H1 (cell line): ENCODE results near the gene SMAD7. TPM values are rescaled to one million over a fixed set of nuclear protein-coding genes. Genes with fewer than 3 reads are reported as not detected.

Source experiments
- CTCF ChIA-PET: fragments of 300-600 bp; sonication (Branson Sonifier 250); formaldehyde crosslinking; loops from one replicate; lab custom pipeline; 2021; ENCODE audit not compliant: partially characterized antibody; lab: Charles Lee
- POLR2A ChIA-PET: fragments of 300-600 bp; sonication (Branson Sonifier 250); formaldehyde crosslinking; loops from one replicate; lab custom pipeline; 2021; ENCODE audit warnings: inconsistent platforms; ENCODE audit not compliant: partially characterized antibody; lab: Charles Lee
- DNase-seq, 2 experiments: peaks; one replicate each; pipeline versions ENCODE4 v3.0.0 to v3.0.0-alpha.2; 2010 to 2022; ENCODE audit warnings: low spot score in 2 of 2, low read depth in 1 of 2, mixed read lengths in 1 of 2
- FAIRE-seq: peaks from 2 replicates; lab custom pipeline; 2011; peaks lifted over from hg19 to GRCh38; lab: Jason Lieb, UNC
- H2AFZ ChIP-seq: 2 replicates; pipeline ENCODE4 v1.8.1; 2012; ENCODE audit warnings: low read length, inconsistent platforms
- H2AK5ac ChIP-seq: 2 replicates; pipeline ENCODE4 v1.6.1; 2013; ENCODE audit warnings: low read depth, low read length
- H2BK120ac ChIP-seq: replicated peaks from 2 replicates; pipeline ENCODE3; 2013; ENCODE audit warnings: low read depth, low read length, inconsistent platforms
- H2BK12ac ChIP-seq: 2 replicates; pipeline ENCODE4 v1.6.1; 2013; ENCODE audit warnings: low read depth, low read length
- H2BK15ac ChIP-seq: 2 replicates; pipeline ENCODE4 v1.6.1; 2013; ENCODE audit warnings: low read length
- H2BK20ac ChIP-seq: 2 replicates; pipeline ENCODE4 v1.6.1; 2013; ENCODE audit warnings: low read length
- H2BK5ac ChIP-seq: 2 replicates; pipeline ENCODE4 v1.6.1; 2013; ENCODE audit warnings: low read depth, low read length
- H3K14ac ChIP-seq: 2 replicates; pipeline ENCODE4 v1.6.1; 2013; ENCODE audit warnings: inconsistent platforms; ENCODE audit not compliant: insufficient read length
- H3K18ac ChIP-seq: 2 replicates; pipeline ENCODE4 v1.6.1; 2013; ENCODE audit warnings: low read length; ENCODE audit errors: extremely low read depth
- H3K23ac ChIP-seq: 2 replicates; pipeline ENCODE4 v1.6.1; 2013; ENCODE audit warnings: inconsistent platforms; ENCODE audit not compliant: insufficient read length
- H3K23me2 ChIP-seq: 2 replicates; pipeline ENCODE4 v1.6.1; 2013; ENCODE audit warnings: low read depth, low read length
- H3K27ac ChIP-seq: 2 replicates; pipeline ENCODE4 v1.6.1; 2011; ENCODE audit warnings: low read depth, low read length, inconsistent platforms
- H3K27me3 ChIP-seq, 4 experiments: replicated peaks in 1 of 4; 1 replicate in 1 of 4; 2 replicates in 3 of 4; pipeline versions ENCODE4 v1.6.1 to v1.8.1; 2011 to 2013; ENCODE audit warnings: low read length in 3 of 4, mild to moderate bottlenecking in 3 of 4, inconsistent platforms in 2 of 4, mixed read lengths in 2 of 4, moderate library complexity in 1 of 4; ENCODE audit not compliant: control insufficient read depth in 3 of 4, insufficient read depth in 3 of 4; ENCODE audit errors: extremely low read depth in 1 of 4
- H3K36me3 ChIP-seq, 4 experiments: 2 replicates each; pipeline versions ENCODE4 v1.6.1 to v1.8.1; 2011 to 2013; ENCODE audit warnings: mild to moderate bottlenecking in 4 of 4, low read length in 3 of 4, moderate library complexity in 2 of 4, control low read depth in 1 of 4, inconsistent platforms in 1 of 4; ENCODE audit not compliant: insufficient read depth in 4 of 4, control insufficient read depth in 2 of 4
- H3K4ac ChIP-seq: replicated peaks from 2 replicates; pipeline ENCODE3; 2013; ENCODE audit warnings: low read length, low read depth, mixed read lengths, inconsistent platforms; ENCODE audit not compliant: insufficient read length
- H3K4me1 ChIP-seq, 4 experiments: replicated peaks in 1 of 4; 1 replicate in 1 of 4; 2 replicates in 3 of 4; pipeline versions ENCODE4 v1.6.1 to v1.8.1; 2011 to 2013; ENCODE audit warnings: low read length in 3 of 4, inconsistent platforms in 2 of 4, mixed read lengths in 1 of 4; ENCODE audit not compliant: insufficient read depth in 4 of 4, control insufficient read depth in 3 of 4
- H3K4me2 ChIP-seq, 2 experiments: 2 replicates each; pipeline versions ENCODE4 v1.6.1 to v1.8.1; 2011 to 2013; ENCODE audit warnings: low read depth in 2 of 2, low read length in 2 of 2, control low read depth in 1 of 2, inconsistent platforms in 1 of 2, mild to moderate bottlenecking in 1 of 2; ENCODE audit not compliant: insufficient read depth in 1 of 2
- H3K4me3 ChIP-seq, 4 experiments: fragments of 200-600, 300-600 bp in 1 of 4; sonication (generic), shearing (Covaris generic), sonication (Bioruptor Twin) in 1 of 4; 2 replicates each; pipeline versions ENCODE4 v1.5.1 to v1.8.1; 2011 to 2016; ENCODE audit warnings: low read length in 4 of 4, low read depth in 3 of 4, control low read depth in 2 of 4, inconsistent platforms in 2 of 4, mild to moderate bottlenecking in 2 of 4, mixed read lengths in 1 of 4, moderate library complexity in 1 of 4; ENCODE audit not compliant: insufficient read depth in 2 of 4; ENCODE audit errors: extremely low read depth in 1 of 4
- H3K56ac ChIP-seq: replicated peaks from 2 replicates; pipeline ENCODE3; 2013; ENCODE audit warnings: low read depth, mild to moderate bottlenecking, mixed read lengths, low read length, inconsistent platforms; ENCODE audit not compliant: insufficient read length
- H3K79me1 ChIP-seq: 2 replicates; pipeline ENCODE4 v1.6.1; 2013; ENCODE audit warnings: low read depth, low read length, control low read depth
- H3K79me2 ChIP-seq, 2 experiments: 2 replicates each; pipeline versions ENCODE4 v1.6.1 to v1.8.1; 2012 to 2013; ENCODE audit warnings: low read length in 2 of 2, mild to moderate bottlenecking in 2 of 2, inconsistent platforms in 1 of 2; ENCODE audit not compliant: insufficient read depth in 2 of 2, control insufficient read depth in 1 of 2
- H3K9ac ChIP-seq, 4 experiments: replicated peaks in 1 of 4; 1 replicate in 1 of 4; 2 replicates in 3 of 4; pipeline versions ENCODE4 v1.6.1 to v1.8.1; 2011 to 2013; ENCODE audit warnings: low read depth in 3 of 4, low read length in 3 of 4, control low read depth in 2 of 4, mild to moderate bottlenecking in 2 of 4, moderate library complexity in 2 of 4, inconsistent platforms in 1 of 4; ENCODE audit errors: extremely low read depth in 1 of 4
- H3K9me3 ChIP-seq, 2 experiments: 2 replicates each; pipeline versions ENCODE4 v1.6.1 to v1.8.1; 2012 to 2013; ENCODE audit warnings: mild to moderate bottlenecking in 2 of 2, moderate library complexity in 2 of 2, control low read depth in 1 of 2, inconsistent platforms in 1 of 2, low read depth in 1 of 2, low read length in 1 of 2, mixed read lengths in 1 of 2; ENCODE audit not compliant: insufficient read depth in 2 of 2
- H4K20me1 ChIP-seq, 2 experiments: replicated peaks in 1 of 2; 2 replicates each; pipeline versions ENCODE3 to v1.8.1; 2011 to 2013; ENCODE audit warnings: inconsistent platforms in 2 of 2, low read length in 2 of 2, mild to moderate bottlenecking in 1 of 2; ENCODE audit not compliant: insufficient read depth in 2 of 2, control insufficient read depth in 1 of 2
- H4K5ac ChIP-seq: 2 replicates; pipeline ENCODE4 v1.6.1; 2013; ENCODE audit warnings: low read length, low read depth, mixed read lengths, inconsistent platforms; ENCODE audit not compliant: insufficient read length
- H4K8ac ChIP-seq: 2 replicates; pipeline ENCODE4 v1.8.0; 2013; ENCODE audit warnings: mild to moderate bottlenecking, moderate library complexity, low read length, inconsistent platforms; ENCODE audit not compliant: insufficient read depth; ENCODE audit errors: extremely low read depth
- H4K91ac ChIP-seq: replicated peaks from 2 replicates; pipeline ENCODE3; 2013; ENCODE audit warnings: low read length, mixed read lengths, inconsistent platforms; ENCODE audit not compliant: insufficient read length
- BRCA1 ChIP-seq: IDR thresholded peaks from 2 replicates; pipeline ENCODE4 v1.6.1; 2012; ENCODE audit warnings: low read depth, low read length, improper control_type of control experiment
- CHD2 ChIP-seq: IDR thresholded peaks from 2 replicates; pipeline ENCODE4 v1.6.1; 2012; ENCODE audit warnings: low read length, improper control_type of control experiment
- HDAC2 ChIP-seq, 2 experiments: fragments of 300-600 bp in 1 of 2; sonication (generic) in 1 of 2; IDR thresholded peaks; 2 replicates each; pipeline ENCODE4 v1.6.1; 2011 to 2012; ENCODE audit warnings: low read depth in 2 of 2, low read length in 2 of 2, mild to moderate bottlenecking in 2 of 2, moderate library complexity in 2 of 2, borderline replicate concordance in 1 of 2, inconsistent platforms in 1 of 2
- KDM1A ChIP-seq: fragments of 200-600, 300-600 bp; sonication (generic); IDR thresholded peaks from 2 replicates; pipeline ENCODE4 v1.7.1; 2016; ENCODE audit warnings: mild to moderate bottlenecking, low read length, borderline replicate concordance
- KDM4A ChIP-seq: IDR thresholded peaks from one replicate; pipeline ENCODE4 v1.7.1; 2012; ENCODE audit warnings: low read depth, mild to moderate bottlenecking, moderate library complexity, low read length, inconsistent platforms; ENCODE audit not compliant: severe bottlenecking
- KDM5A ChIP-seq: fragments of 200-600 bp; IDR thresholded peaks from 2 replicates; pipeline ENCODE4 v1.7.1; 2012; ENCODE audit warnings: mild to moderate bottlenecking, low read length, inconsistent platforms, mixed read lengths
- MAX ChIP-seq: IDR thresholded peaks from 2 replicates; pipeline ENCODE4 v1.6.1; 2012; ENCODE audit warnings: inconsistent platforms
- NRF1 ChIP-seq: IDR thresholded peaks from 2 replicates; pipeline ENCODE4 v1.6.1; 2011; ENCODE audit warnings: mild to moderate bottlenecking, low read depth, low read length, improper control_type of control experiment
- POLR2AphosphoS5 ChIP-seq: IDR thresholded peaks from 2 replicates; pipeline ENCODE4 v1.6.1; 2011; ENCODE audit warnings: low read depth, low read length
- POU5F1 ChIP-seq: IDR thresholded peaks from 2 replicates; pipeline ENCODE4 v1.6.1; 2011; ENCODE audit warnings: low read depth, mild to moderate bottlenecking, low read length, moderate library complexity
- RNF2 ChIP-seq: fragments of 200-900, 300-1000 bp; sonication (generic); IDR thresholded peaks from 2 replicates; pipeline ENCODE4 v1.7.1; 2016; ENCODE audit warnings: borderline replicate concordance, low read depth, mild to moderate bottlenecking, antibody characterized with exemption, low read length; ENCODE audit not compliant: poor library complexity, severe bottlenecking; ENCODE audit errors: missing control alignments
- SIN3A ChIP-seq, 2 experiments: IDR thresholded peaks in 1 of 2; conservative IDR thresholded peaks in 1 of 2; 2 replicates each; pipeline ENCODE4 v1.6.1; 2011 to 2012; ENCODE audit warnings: low read length in 2 of 2, improper control_type of control experiment in 1 of 2, low read depth in 1 of 2, mild to moderate bottlenecking in 1 of 2
- SP1 ChIP-seq: IDR thresholded peaks from 2 replicates; pipeline ENCODE4 v1.6.1; 2011; ENCODE audit warnings: low read depth, low read length
- YY1 ChIP-seq: IDR thresholded peaks from 2 replicates; pipeline ENCODE4 v1.6.1; 2011; ENCODE audit warnings: low read depth, mild to moderate bottlenecking, low read length
- WGBS, 2 experiments: shearing (Covaris generic) in 1 of 2; methylation state at CpG; one replicate each; pipeline versions ENCODE4 v1.1.6 to v1.1.7; 2013 to 2015; ENCODE audit warnings: low lambda C conversion rate in 2 of 2, mixed read lengths in 2 of 2, inconsistent platforms in 1 of 2, low coverage in 1 of 2, missing lambda C conversion rate in 1 of 2; ENCODE audit not compliant: insufficient replicate concordance in 2 of 2, insufficient coverage in 1 of 2, insufficient read length in 1 of 2; ENCODE audit errors: extremely low coverage in 1 of 2, missing lambda C conversion rate in 1 of 2; 5-methylcytosine and 5-hydroxymethylcytosine counted together
- polyA plus RNA-seq, 7 experiments: library from polyadenylated mRNA; depleted of rRNA in 3 of 7; stranded (reverse) in 5 of 7; unstranded in 2 of 7; fragments of >200 nt in 5 of 7; fragments of 200-250 nt in 2 of 7; gene quantifications; 1 replicate in 5 of 7; 2 replicates in 1 of 7; 4 replicates in 1 of 7; pipeline versions ENCODE4 v1.2.1 to v1.2.3, GENCODE V29; 2011 to 2013; ENCODE audit warnings: missing spikeins in 2 of 7, mixed read lengths in 2 of 7
- total RNA-seq: library from RNA; stranded (reverse); fragmentation: NEBNext Ultra II Directional; extraction: Animal tissue kit (Norgen Biotek cat#: 25700); gene quantifications from 2 replicates; pipeline ENCODE4 v1.2.1, GENCODE V29; 2021

Gene SMAD7
- total and polyA plus RNA-seq, 2 of the 8 experiments (the other 6 are each of a cell fraction or from before 2014, with no cell fraction given): 6.5 to 15.5 TPM

GRCh38 chr18:48897531-48897930, 53.2 kb downstream of the SMAD7 start:
- ChIA-PET POLR2A (interaction anchor here (2.0 kb wide), 1 partner anchor 44 kb away, joined by 4 read pairs; no protein-coding TSS in a partner anchor), CTCF (interaction anchor here (0.6 to 2.7 kb wide), 26 partner anchors 9 to 379 kb away, joined by 3 to 16 read pairs (median 4); no protein-coding TSS in a partner anchor)
- no peak overlapping the region for H2BK5ac ChIP-seq
- H3K23ac ChIP-seq: no peak overlapping the region
- no peaks in the 10 kb centered on the region for H3K79me2 ChIP-seq
- DNase-seq (no peak), FAIRE-seq (no peak)
- no peaks in the 10 kb centered on the region for H3K27me3 ChIP-seq
- peaks cover 7% of the 10 kb centered on the region; the same call in 1 of the 2 replicates for H3K23me2 ChIP-seq
- no peak overlapping the region for H2BK20ac ChIP-seq
- no peak overlapping the region for H2BK120ac ChIP-seq
- no peak overlapping the region for H3K14ac ChIP-seq
- H3K9ac ChIP-seq: no peak overlapping the region
- no peak overlapping the region for H3K27ac ChIP-seq
- H2AFZ ChIP-seq: no peak overlapping the region; the same call in 1 of the 2 replicates
- H4K8ac ChIP-seq: no peak overlapping the region
- H3K4me1 ChIP-seq: peaks cover 0 to 5% (median 1%) of the 10 kb centered on the region in 4 experiments; a peak in 2 of 7 replicates
- no peak overlapping the region for H4K5ac ChIP-seq
- no peak overlapping the region for H3K4ac ChIP-seq
- no peak overlapping the region for H3K4me3 ChIP-seq
- no peaks in the 10 kb centered on the region for H3K36me3 ChIP-seq
- peak overlapping the region; percentile 84; the same call in 1 of the 2 replicates for H2BK12ac ChIP-seq
- H3K4me2 ChIP-seq: no peak overlapping the region
- H3K9me3 ChIP-seq: no peaks in the 10 kb centered on the region
- H3K56ac ChIP-seq: no peak overlapping the region
- no peak overlapping the region for H2BK15ac ChIP-seq
- no peaks in the 10 kb centered on the region for H4K20me1 ChIP-seq
- H2AK5ac ChIP-seq: no peak overlapping the region
- no peaks in the 10 kb centered on the region for H3K79me1 ChIP-seq
- WGBS, 2 experiments: 85% methylated on average over 5 of the region's 5 CpGs; no CpG with 5 or more reads in 1 of the 2 experiments
- no peak overlapping the region for H3K18ac ChIP-seq
- H4K91ac ChIP-seq: no peak overlapping the region
- TF ChIP-seq NRF1: no peak
- TF ChIP-seq RNF2: no peak
- no peak for TF ChIP-seq KDM4A
- no peak for TF ChIP-seq SIN3A (conservative IDR thresholded peaks at IDR 0.05 in 1 of 2, IDR thresholded peaks at IDR 0.05 in 1 of 2; ENCODE audit: low read depth in 1 of 2, low read length in 2 of 2)
- no peak for TF ChIP-seq KDM1A
- TF ChIP-seq BRCA1: no peak
- no peak for TF ChIP-seq CHD2
- TF ChIP-seq POU5F1: no peak
- no peak for TF ChIP-seq POLR2AphosphoS5
- no peak for TF ChIP-seq SP1
- no peak for TF ChIP-seq YY1
- TF ChIP-seq MAX: no peak
- TF ChIP-seq KDM5A: no peak
- no peak for TF ChIP-seq HDAC2 (IDR thresholded peaks at IDR 0.05; ENCODE audit: borderline replicate concordance in 1 of 2, low read depth in 2 of 2, low read length in 2 of 2)
